ENCODE results near the gene SRF. TPM values are rescaled to one million over a fixed set of nuclear protein-coding genes. Genes with fewer than 3 reads are reported as not detected.
A peak's percentile ranks its signal among the peaks of the same experiment; 100 is the strongest.

The SRF gene
- total RNA-seq, 1 experiment from 2014 or later: 27.4 TPM

DNA sequence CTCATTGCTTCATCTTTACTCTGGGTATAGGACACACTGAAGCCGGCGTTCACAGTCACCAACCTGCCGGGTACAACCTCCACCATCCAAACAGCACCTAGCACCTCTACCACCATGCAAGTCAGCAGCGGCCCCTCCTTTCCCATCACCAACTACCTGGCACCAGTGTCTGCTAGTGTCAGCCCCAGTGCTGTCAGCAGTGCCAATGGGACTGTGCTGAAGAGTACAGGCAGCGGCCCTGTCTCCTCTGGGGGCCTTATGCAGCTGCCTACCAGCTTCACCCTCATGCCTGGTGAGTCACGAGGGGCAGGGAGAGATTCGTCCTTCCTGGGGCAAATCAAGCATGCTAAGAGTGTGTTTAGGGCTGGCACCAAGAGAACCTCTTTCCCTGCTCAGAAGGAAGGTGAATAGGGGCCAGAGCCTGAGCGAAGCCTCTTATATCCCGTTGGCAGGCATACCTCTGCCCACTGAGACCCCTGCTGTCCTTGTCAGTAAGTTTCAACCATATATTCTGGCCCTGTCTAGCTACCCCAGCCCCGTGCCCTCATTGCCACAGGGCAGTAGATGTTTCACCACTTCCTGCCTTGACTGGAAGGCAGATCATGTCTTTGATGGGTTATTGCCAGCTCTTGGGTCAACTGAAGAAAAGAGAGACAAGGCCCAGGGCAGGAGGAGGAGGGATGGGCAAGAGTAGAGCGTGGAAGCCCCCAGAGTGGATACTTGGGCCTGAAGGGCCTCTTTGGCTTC, 4.8 kb downstream of the SRF start:
- Histone ChIP-seq H3K9me2 (replicated peaks; ENCODE audit: insufficient read depth, low read length) (no peaks in the 10 kb centered on the region), H3K9me3 (ENCODE audit: low read length) (no peaks in the 10 kb centered on the region), H2AFZ (ENCODE audit: low read length) (no peak overlapping the region), H3K36me3 (ENCODE audit: insufficient read depth, low read length) (peaks cover 26% of the 10 kb centered on the region; the same call in 1 of the 2 replicates), H3K4me3 (ENCODE audit: low read length) (no peak overlapping the region), H3K27ac (ENCODE audit: low read length) (no peak overlapping the region), H4K20me1 (ENCODE audit: insufficient read depth, low read depth, low read length) (peaks cover 30% of the 10 kb centered on the region), H3K27me3 (ENCODE audit: low read length) (no peaks in the 10 kb centered on the region), H3K4me2 (ENCODE audit: low read depth, low read length, poor library complexity, severe bottlenecking) (no peak overlapping the region), H3K4me1 (ENCODE audit: low read length) (peaks cover 32% of the 10 kb centered on the region), H3K9ac (ENCODE audit: low read length) (no peak overlapping the region), H3K79me2 (ENCODE audit: low read length) (peaks cover 39% of the 10 kb centered on the region)
- DNase-seq: no peak

DNA sequence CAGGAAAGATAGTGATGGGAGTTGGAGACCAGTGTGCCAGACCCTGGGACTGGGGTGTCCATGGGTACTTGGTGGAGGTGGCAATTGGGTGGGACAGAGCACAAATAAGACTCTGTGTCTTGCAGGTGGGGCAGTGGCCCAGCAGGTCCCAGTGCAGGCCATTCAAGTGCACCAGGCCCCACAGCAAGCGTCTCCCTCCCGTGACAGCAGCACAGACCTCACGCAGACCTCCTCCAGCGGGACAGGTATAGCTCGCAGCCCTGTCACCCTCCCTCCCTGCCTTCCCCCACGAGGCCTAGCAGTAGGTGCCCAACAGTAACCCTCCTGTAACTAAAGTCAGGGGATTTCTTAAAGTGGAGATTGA, 5.3 kb downstream of the SRF start:
- Histone ChIP-seq H4K20me1 (ENCODE audit: insufficient read depth, low read depth, low read length) (peaks cover 30% of the 10 kb centered on the region), H3K9me2 (replicated peaks; ENCODE audit: insufficient read depth, low read length) (no peaks in the 10 kb centered on the region), H3K4me2 (ENCODE audit: low read depth, low read length, poor library complexity, severe bottlenecking) (no peak overlapping the region), H3K27ac (ENCODE audit: low read length) (no peak overlapping the region), H3K36me3 (ENCODE audit: insufficient read depth, low read length) (peaks cover 26% of the 10 kb centered on the region; the same call in 1 of the 2 replicates), H3K4me3 (ENCODE audit: low read length) (no peak overlapping the region), H3K79me2 (ENCODE audit: low read length) (peaks cover 39% of the 10 kb centered on the region), H3K9me3 (ENCODE audit: low read length) (no peaks in the 10 kb centered on the region), H2AFZ (ENCODE audit: low read length) (no peak overlapping the region), H3K9ac (ENCODE audit: low read length) (no peak overlapping the region), H3K4me1 (ENCODE audit: low read length) (peaks cover 37% of the 10 kb centered on the region), H3K27me3 (ENCODE audit: low read length) (no peaks in the 10 kb centered on the region)
- no peak for DNase-seq

DNA sequence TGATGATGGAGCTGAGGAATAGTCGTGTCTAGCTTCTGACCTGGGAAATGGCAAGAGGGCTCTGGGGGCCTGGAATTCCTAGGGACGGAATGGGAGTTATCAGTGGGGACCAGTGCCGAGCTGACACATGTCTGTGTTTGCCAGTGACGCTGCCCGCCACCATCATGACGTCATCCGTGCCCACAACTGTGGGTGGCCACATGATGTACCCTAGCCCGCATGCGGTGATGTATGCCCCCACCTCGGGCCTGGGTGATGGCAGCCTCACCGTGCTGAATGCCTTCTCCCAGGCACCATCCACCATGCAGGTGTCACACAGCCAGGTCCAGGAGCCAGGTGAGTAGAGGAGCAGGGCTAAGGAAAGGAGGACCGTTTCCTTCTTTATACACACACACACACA, 7.1 kb downstream of the SRF start:
- no peak for DNase-seq
- Histone ChIP-seq H3K27me3 (ENCODE audit: low read length) (no peaks in the 10 kb centered on the region), H3K27ac (ENCODE audit: low read length) (no peak overlapping the region), H3K79me2 (ENCODE audit: low read length) (peaks cover 36% of the 10 kb centered on the region), H2AFZ (ENCODE audit: low read length) (no peak overlapping the region), H3K9me2 (replicated peaks; ENCODE audit: insufficient read depth, low read length) (no peaks in the 10 kb centered on the region), H3K4me3 (ENCODE audit: low read length) (no peak overlapping the region), H4K20me1 (ENCODE audit: insufficient read depth, low read depth, low read length) (peaks cover 23% of the 10 kb centered on the region), H3K36me3 (ENCODE audit: insufficient read depth, low read length) (peaks cover 26% of the 10 kb centered on the region; the same call in 1 of the 2 replicates), H3K4me1 (ENCODE audit: low read length) (peaks cover 42% of the 10 kb centered on the region), H3K9ac (ENCODE audit: low read length) (no peak overlapping the region), H3K4me2 (ENCODE audit: low read depth, low read length, poor library complexity, severe bottlenecking) (no peak overlapping the region), H3K9me3 (ENCODE audit: low read length) (no peaks in the 10 kb centered on the region)

DNA sequence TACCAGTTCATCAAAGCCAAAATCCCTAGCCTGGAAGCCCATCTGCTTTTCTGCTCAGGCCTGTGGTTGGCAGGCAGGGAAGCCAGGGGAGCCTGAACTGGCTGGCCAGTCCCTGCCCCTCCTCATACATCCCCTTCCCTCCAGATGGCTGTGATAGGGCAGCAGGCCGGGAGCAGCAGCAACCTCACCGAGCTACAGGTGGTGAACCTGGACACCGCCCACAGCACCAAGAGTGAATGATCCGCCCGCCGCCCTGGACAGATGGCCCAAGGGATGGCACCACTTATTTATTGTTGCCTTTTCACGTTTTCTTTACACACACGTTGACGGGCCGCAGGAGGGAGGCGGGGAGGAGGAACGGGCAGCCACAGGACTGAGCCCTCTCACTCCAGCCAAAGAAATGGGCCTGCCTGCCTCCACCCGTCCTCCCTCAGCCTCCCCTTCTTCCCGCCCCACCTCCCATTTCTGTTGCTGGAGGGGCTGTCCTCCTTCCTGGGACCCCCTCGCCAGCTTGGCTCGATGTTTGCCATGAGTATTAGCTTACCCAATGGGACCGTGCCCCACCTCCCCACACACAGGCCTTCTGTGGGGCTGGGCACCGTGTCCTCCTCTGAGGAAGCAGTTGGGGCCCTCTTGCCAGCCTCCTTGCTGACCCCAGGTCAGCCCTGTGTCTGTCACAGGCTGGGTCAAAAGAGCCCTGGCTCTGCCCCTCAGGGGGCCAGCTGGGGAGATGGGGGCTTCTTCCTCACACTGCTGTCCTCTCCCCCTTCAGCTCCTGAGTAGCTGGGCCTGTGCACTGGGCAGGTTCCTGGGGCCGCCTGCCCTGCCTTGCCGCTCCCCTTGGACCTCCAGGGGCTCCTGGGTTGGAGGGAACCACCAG, 8.1 kb downstream of the SRF start:
- Histone ChIP-seq H3K27me3 (ENCODE audit: low read length) (no peaks in the 10 kb centered on the region), H3K4me1 (ENCODE audit: low read length) (peaks cover 36% of the 10 kb centered on the region), H4K20me1 (ENCODE audit: insufficient read depth, low read depth, low read length) (peaks cover 14% of the 10 kb centered on the region), H3K9me3 (ENCODE audit: low read length) (no peaks in the 10 kb centered on the region), H3K4me3 (ENCODE audit: low read length) (no peak overlapping the region), H3K9me2 (replicated peaks; ENCODE audit: insufficient read depth, low read length) (no peaks in the 10 kb centered on the region), H3K9ac (ENCODE audit: low read length) (no peak overlapping the region), H2AFZ (ENCODE audit: low read length) (no peak overlapping the region), H3K4me2 (ENCODE audit: low read depth, low read length, poor library complexity, severe bottlenecking) (no peak overlapping the region), H3K79me2 (ENCODE audit: low read length) (peaks cover 39% of the 10 kb centered on the region), H3K36me3 (ENCODE audit: insufficient read depth, low read length) (peaks cover 26% of the 10 kb centered on the region), H3K27ac (ENCODE audit: low read length) (no peak overlapping the region)
- no peak for DNase-seq

DNA sequence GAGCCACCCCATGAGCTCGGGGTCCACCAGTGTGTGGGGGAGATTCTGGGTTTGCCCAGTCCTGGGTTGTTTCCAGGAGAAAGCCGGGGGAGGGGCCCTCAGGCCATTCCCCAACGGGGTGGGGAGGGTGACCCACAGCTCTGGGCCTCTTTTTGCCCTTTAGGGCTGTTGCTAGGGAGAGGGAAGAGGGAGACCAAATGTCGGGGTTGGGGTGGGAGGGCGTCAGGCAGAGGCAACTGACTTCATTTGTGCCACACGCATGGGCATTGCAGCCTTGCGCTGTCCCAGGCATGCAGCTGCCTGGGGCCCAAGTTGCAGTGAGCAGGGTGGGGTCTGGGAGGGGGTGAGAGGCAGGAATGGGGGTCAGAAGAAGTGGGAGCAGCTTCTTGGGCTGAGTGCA, 9.0 kb downstream of the SRF start:
- Histone ChIP-seq H3K36me3 (ENCODE audit: insufficient read depth, low read length) (peaks cover 23% of the 10 kb centered on the region), H4K20me1 (ENCODE audit: insufficient read depth, low read depth, low read length) (peaks cover 11% of the 10 kb centered on the region), H3K79me2 (ENCODE audit: low read length) (peaks cover 41% of the 10 kb centered on the region), H3K4me2 (ENCODE audit: low read depth, low read length, poor library complexity, severe bottlenecking) (no peak overlapping the region), H3K27me3 (ENCODE audit: low read length) (no peaks in the 10 kb centered on the region), H3K9me3 (ENCODE audit: low read length) (no peaks in the 10 kb centered on the region), H3K27ac (ENCODE audit: low read length) (no peak overlapping the region; the same call in 1 of the 2 replicates), H3K9ac (ENCODE audit: low read length) (no peak overlapping the region), H3K9me2 (replicated peaks; ENCODE audit: insufficient read depth, low read length) (no peaks in the 10 kb centered on the region), H3K4me3 (ENCODE audit: low read length) (no peak overlapping the region), H3K4me1 (ENCODE audit: low read length) (peaks cover 29% of the 10 kb centered on the region), H2AFZ (ENCODE audit: low read length) (no peak overlapping the region)
- DNase-seq: no peak

DNA sequence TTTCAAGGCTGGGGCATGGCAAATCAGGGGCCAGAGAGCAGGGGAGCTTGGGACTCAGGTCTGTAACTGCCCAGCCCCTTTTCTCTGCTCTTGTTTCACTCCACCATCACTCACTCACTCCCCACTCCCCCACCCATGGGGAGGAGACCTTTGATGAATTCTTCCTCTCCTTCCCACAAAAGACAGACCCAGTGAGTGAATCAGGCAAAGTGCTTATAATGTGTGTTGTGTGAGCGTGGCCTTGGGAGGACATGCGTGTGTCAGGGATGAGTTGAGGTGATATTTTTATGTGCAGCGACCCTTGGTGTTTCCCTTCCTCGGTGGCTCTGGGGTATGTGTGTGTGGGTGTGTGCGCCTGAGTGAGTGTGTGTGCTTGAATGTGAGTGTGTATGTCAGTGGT, 9.9 kb downstream of the SRF start:
- no peak for DNase-seq
- H3K36me3 ChIP-seq (ENCODE audit: insufficient read depth, low read length): peaks cover 13% of the 10 kb centered on the region
- 0 out of 2 replicates have a peak, but pooled peaks cover 1% of the 10 kb centered on the region for H4K20me1 ChIP-seq (ENCODE audit: insufficient read depth, low read depth, low read length)
- no peak overlapping the region for H2AFZ ChIP-seq (ENCODE audit: low read length)
- H3K79me2 ChIP-seq (ENCODE audit: low read length): peaks cover 32% of the 10 kb centered on the region
- peaks cover 25% of the 10 kb centered on the region for H3K4me1 ChIP-seq (ENCODE audit: low read length)
- no peaks in the 10 kb centered on the region for H3K9me2 ChIP-seq (replicated peaks; ENCODE audit: insufficient read depth, low read length)
- peak overlapping the region; percentile 89 for H3K9ac ChIP-seq (ENCODE audit: low read length)
- H3K9me3 ChIP-seq (ENCODE audit: low read length): no peaks in the 10 kb centered on the region
- H3K27me3 ChIP-seq (ENCODE audit: low read length): no peaks in the 10 kb centered on the region
- peak overlapping the region; percentile 75 for H3K27ac ChIP-seq (ENCODE audit: low read length)
- peak overlapping the region; percentile 97; the same call in 1 of the 2 replicates for H3K4me3 ChIP-seq (ENCODE audit: low read length)
- H3K4me2 ChIP-seq (ENCODE audit: low read depth, low read length, poor library complexity, severe bottlenecking): peak overlapping the region; percentile 93

DNA sequence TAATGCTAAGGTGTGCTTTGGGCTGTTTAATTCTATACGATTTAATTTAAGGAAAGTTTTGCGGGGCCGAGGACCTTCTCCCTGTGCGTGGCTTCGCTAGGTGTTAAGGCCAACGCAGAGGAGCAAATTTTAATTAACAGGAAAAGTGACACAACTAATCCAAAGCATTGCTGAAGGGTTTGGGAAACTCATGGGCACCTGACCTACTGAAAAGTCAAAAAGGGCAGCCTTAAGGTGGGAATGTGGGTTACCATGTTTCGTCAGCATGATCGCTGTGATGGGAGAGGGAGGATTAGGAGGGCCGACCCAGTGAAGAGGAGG, 10.5 kb downstream of the SRF start:
- Histone ChIP-seq H3K36me3 (ENCODE audit: insufficient read depth, low read length) (peaks cover 10% of the 10 kb centered on the region), H4K20me1 (ENCODE audit: insufficient read depth, low read depth, low read length) (no peaks in the 10 kb centered on the region), H3K9me3 (ENCODE audit: low read length) (no peaks in the 10 kb centered on the region), H3K9me2 (replicated peaks; ENCODE audit: insufficient read depth, low read length) (no peaks in the 10 kb centered on the region), H3K4me3 (ENCODE audit: low read length) (peak overlapping the region; percentile 97), H3K4me2 (ENCODE audit: low read depth, low read length, poor library complexity, severe bottlenecking) (peak overlapping the region; percentile 93), H3K79me2 (ENCODE audit: low read length) (peaks cover 29% of the 10 kb centered on the region), H3K27ac (ENCODE audit: low read length) (peak overlapping the region; percentile 75), H3K4me1 (ENCODE audit: low read length) (peaks cover 25% of the 10 kb centered on the region), H2AFZ (ENCODE audit: low read length) (peak overlapping the region; percentile 2; the same call in 1 of the 2 replicates), H3K27me3 (ENCODE audit: low read length) (no peaks in the 10 kb centered on the region), H3K9ac (ENCODE audit: low read length) (peak overlapping the region; percentile 89)
- DNase-seq: no peak
